AG04450 (cell line): Measurements from ENCODE around the gene ZNF709. TPM values are rescaled to one million over a fixed set of nuclear protein-coding genes. Genes with fewer than 3 reads are reported as not detected.
"Not testable (repeated sequence)": the region's sequence is repeated elsewhere in the genome, so short reads cannot be mapped to it uniquely, and the experiment has no call there.

Source experiments
- CTCF ChIA-PET: fragments of 300-600, 350-600 bp; formaldehyde crosslinking; extraction: SDS; loops from one replicate; lab custom pipeline; 2022; ENCODE audit warnings: antibody characterized with exemption, inconsistent platforms; lab: Charles Lee
- POLR2A ChIA-PET: fragments of 350-600 bp; formaldehyde crosslinking; extraction: SDS; loops from one replicate; lab custom pipeline; 2021; ENCODE audit warnings: antibody characterized with exemption, inconsistent platforms; lab: Yijun Ruan, JAX
- DNase-seq: peaks from one replicate; pipeline ENCODE4 v3.0.0-alpha.2; 2011; ENCODE audit warnings: low read depth, low spot score
- H3K27ac ChIP-seq: one replicate; pipeline ENCODE4 v1.5.1; 2012; ENCODE audit warnings: low read depth, low read length, control low read depth
- H3K27me3 ChIP-seq: one replicate; pipeline ENCODE4 v1.6.0; 2012; ENCODE audit warnings: low read length; ENCODE audit not compliant: control insufficient read depth, insufficient read depth
- H3K4me3 ChIP-seq: 2 replicates; pipeline ENCODE4 v1.5.1; 2011; ENCODE audit warnings: mild to moderate bottlenecking, low read depth, low read length, control low read depth
- H3K9me3 ChIP-seq: 2 replicates; pipeline ENCODE4 v1.5.1; 2012; ENCODE audit warnings: low read length; ENCODE audit not compliant: control insufficient read depth, insufficient read depth
- polyA plus RNA-seq: library from polyadenylated mRNA; depleted of rRNA; stranded (reverse); fragments of >200 nt; gene quantifications from 2 replicates; pipeline ENCODE4 v1.2.3, GENCODE V29; 2011
- TF ChIP-seq, protein P1 (sequence below): IDR thresholded peaks from 2 replicates; pipeline ENCODE4 v1.5.1; 2011; ENCODE audit warnings: low read depth, low read length, control low read depth, inconsistent platforms

ZNF709 gene
- polyA plus RNA-seq, 1 experiment, result 1.7 TPM

DNA sequence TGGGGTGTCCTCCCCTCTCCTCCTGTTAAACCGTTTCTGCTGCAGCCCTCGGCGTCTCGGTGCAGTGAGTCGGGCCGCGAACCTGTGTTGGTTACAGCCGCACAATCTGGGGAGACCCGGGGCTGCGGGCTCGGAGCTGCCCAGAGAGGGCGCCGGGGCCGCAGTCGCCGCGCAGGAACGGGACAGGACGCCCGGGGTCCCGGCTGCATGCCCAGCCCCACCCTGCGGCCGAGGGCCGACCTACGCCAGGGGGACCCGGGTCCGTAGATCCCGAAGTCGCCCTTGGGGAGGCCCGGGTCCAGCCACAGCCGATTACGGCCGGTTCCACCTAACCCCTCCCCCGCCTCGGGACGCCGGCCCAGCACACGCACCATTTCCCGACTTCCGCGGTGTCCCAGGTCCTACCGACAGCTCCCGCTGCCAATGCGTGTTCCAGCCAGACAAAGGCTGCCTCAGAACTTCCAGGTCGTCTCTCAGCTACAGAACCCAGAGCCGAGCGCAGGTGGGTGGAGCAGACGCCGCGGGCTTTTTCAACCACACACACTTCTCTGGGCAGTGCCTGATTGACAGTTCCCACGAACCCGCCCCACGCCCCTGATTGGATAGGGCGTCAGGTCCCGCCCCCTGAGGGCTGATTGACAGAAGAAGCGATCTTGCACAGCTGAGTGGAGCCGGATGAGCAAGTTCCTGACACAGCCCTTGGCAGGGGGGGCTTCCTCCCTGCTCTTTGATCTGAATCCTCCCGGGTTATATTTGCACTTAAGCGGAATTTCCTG is 43.9 kb downstream of the ZNF709 start, which contains the start of gene ZNF443:
Gene ZNF443 (minus strand): TSS at position 481 of the 776 bp plus-strand sequence. CDS start 107 bp downstream, at position 374.
- peak within 1 kb of the TSS; percentile 82 for H3K4me3 ChIP-seq
- peak; percentile 91 for DNase-seq
- no peaks in the 10 kb centered on the region for H3K27me3 ChIP-seq
- ChIA-PET CTCF (interaction anchor here (0.7 kb wide), 2 partner anchors 42 to 1266 kb away, joined by 3 to 5 read pairs; no protein-coding TSS in a partner anchor), POLR2A (interaction anchor here (0.5 to 1.2 kb wide), 5 partner anchors 75 to 1029 kb away, joined by 3 to 6 read pairs (median 4); partner anchors contain the start of genes ZNF136, ZNF442 and ZNF625)
- H3K27ac ChIP-seq, result no peak within 1 kb of the TSS
- peaks cover 2% of the 10 kb centered on the region; the same call in 1 of the 2 replicates for H3K9me3 ChIP-seq
- TF ChIP-seq, protein P1, sequence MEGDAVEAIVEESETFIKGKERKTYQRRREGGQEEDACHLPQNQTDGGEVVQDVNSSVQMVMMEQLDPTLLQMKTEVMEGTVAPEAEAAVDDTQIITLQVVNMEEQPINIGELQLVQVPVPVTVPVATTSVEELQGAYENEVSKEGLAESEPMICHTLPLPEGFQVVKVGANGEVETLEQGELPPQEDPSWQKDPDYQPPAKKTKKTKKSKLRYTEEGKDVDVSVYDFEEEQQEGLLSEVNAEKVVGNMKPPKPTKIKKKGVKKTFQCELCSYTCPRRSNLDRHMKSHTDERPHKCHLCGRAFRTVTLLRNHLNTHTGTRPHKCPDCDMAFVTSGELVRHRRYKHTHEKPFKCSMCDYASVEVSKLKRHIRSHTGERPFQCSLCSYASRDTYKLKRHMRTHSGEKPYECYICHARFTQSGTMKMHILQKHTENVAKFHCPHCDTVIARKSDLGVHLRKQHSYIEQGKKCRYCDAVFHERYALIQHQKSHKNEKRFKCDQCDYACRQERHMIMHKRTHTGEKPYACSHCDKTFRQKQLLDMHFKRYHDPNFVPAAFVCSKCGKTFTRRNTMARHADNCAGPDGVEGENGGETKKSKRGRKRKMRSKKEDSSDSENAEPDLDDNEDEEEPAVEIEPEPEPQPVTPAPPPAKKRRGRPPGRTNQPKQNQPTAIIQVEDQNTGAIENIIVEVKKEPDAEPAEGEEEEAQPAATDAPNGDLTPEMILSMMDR, result 0 out of 2 replicates have a peak, but pooled peaks have one; percentile 9

DNA sequence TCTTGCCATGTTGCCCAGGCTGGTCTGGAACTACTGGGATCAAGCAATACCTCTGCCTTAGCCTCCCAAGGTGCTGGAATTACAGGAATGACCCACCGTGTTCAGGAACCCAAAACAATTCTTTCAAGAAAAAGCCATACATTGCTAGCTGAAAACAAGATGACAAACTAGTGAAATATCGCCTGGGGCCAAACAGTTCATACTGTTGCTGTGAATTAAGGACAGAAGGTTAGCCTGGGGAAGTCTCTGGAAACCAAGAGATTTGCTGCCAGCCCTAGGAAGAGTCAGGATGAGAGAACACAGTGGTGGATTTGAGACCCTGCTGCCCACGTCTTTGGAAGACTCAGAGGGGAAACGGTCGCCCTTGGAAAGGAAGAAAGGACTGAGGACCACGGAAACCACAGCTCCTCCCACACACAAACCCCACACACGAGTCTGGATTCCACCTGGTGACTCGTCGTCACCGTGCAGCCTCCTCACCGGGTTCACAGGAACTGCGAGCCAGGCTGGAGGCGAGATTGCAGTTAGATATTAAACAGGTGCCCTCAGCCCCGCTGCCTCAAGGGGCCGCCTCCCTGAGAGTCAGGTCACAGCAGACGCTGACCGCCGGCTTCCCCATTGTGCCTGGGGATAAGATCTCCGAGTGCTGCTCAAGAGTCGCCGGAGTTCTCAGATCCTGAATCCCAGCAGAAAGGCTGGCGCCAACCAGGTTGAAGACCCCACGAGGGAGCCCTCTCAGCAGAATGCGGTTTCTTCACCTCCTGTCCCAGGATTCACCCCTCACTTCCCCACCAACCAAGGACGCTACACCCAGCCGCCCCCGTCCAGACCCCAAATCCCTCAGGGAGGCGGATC is 44.7 kb downstream of the ZNF709 start:
- CTCF ChIA-PET, H3K9me3 ChIP-seq, DNase-seq, H3K27me3 ChIP-seq, H3K27ac ChIP-seq: not testable (repeated sequence)
- POLR2A ChIA-PET, result interaction anchor here (0.6 to 1.2 kb wide), 3 partner anchors 74 to 1029 kb away, joined by 3 to 6 read pairs (median 3); partner anchors contain the start of genes ZNF136 and ZNF442
- peak overlapping the region; percentile 82 for H3K4me3 ChIP-seq

DNA sequence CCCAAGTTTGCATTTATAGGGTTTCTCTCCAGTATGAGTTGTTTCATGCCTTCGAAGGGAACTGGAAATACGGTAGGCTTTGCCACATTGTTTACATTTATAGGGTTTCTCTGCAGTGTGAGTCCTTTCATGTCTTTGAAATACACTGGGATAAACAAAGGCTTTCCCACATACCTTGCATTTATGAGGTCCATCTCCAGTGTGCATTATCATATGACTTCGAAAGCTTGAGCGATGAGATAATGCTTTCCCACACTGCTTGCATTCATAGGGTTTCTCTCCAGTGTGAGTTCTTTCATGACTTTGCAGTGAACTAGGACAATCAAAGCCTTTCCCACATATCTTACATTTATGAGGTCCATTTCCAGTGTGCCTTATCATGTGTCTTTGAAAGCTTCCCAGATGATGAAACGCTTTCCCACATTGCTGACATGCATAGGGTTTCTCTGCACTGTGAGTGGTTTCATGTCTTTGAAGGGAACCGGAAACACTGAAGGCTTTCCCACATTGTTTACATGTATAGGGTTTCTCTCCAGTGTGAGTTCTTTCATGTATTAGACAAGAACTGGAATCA is 53.8 kb downstream of the ZNF709 start:
- H3K27me3 ChIP-seq, H3K9me3 ChIP-seq, H3K4me3 ChIP-seq, CTCF ChIA-PET, H3K27ac ChIP-seq, DNase-seq, POLR2A ChIA-PET: not testable (repeated sequence)

DNA sequence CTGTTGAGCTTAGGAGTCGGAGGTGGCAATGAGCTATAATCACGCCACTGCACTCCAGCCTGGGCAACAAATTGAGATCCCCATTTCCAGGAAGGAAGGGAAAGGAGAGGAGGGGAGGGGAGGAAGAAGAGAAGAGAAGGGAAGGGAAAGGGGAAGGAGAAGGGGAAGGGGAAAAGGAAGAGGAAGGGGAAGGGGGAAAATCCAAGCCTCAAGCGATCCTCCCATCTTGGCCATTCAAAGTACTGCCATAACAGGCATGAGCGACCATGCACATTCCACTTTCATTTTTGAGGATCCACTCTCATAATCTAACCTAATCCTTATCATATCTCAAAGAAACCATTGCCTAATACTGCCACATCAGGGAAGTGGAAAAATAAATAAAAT is 58.7 kb downstream of the ZNF709 start:
- DNase-seq, result no peak
- ChIA-PET POLR2A (no interaction called here), CTCF (no interaction called here)
- no peaks in the 10 kb centered on the region for H3K27me3 ChIP-seq
- TF ChIP-seq, protein P1, result no peak
- H3K9me3 ChIP-seq, result peaks cover 11% of the 10 kb centered on the region
- no peak overlapping the region for H3K27ac ChIP-seq
- H3K4me3 ChIP-seq, result no peak overlapping the region

DNA sequence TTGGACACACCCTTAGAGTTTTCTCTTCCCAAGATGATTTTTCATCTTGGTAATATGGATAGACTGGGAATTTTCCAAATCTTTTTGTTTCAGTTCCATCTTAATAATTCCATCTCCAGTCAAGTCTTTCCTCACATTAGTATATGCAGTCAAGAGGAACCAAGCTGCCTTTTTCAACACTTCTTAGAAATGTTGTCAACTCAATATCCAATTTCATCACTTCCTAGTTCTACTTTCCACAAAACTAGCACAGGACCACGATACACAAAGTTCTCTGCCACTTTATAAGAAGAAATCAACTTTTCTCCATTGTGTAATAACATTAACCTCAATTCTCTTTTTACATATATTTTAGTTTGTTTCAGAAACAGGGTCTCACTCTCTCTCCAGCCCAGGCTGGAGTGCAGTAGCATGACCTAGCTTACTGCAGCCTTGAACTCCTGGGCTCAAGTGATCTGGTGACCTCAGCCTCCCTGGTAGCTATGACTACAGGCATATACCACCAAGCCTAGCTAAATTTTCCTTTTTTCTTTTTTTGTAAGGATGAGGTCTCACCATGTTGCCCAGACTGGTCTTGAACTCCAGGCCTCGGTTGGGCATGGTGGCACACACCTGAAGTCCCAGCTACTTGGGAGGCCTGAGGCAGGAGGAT is 59.3 kb downstream of the ZNF709 start:
- Histone ChIP-seq H3K27me3 (no peaks in the 10 kb centered on the region), H3K9me3 (peaks cover 11% of the 10 kb centered on the region), H3K27ac (no peak overlapping the region), H3K4me3 (no peak overlapping the region)
- TF ChIP-seq, protein P1, result no peak
- ChIA-PET CTCF (no interaction called here), POLR2A (no interaction called here)
- DNase-seq, result no peak

DNA sequence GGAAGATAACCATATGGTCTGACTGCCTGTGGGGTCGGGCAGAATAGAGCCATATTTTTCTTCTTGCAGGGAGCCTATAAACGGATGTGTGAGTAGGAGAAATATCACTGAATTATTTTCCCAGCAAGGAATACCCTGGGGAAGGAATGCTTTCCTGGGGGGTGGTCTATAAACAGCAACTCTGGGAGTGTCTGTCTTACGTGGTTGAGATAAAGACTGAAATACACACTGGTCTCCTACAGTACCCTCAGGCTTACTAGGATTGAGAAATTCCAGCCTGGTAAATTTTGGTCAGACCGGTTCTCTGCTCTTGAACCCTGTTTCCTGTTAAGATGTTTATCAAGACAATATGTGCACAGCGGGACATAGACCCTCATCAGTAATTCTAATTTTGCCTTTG is 67.3 kb downstream of the ZNF709 start:
- DNase-seq, H3K4me3 ChIP-seq, CTCF ChIA-PET, H3K27ac ChIP-seq, H3K27me3 ChIP-seq, POLR2A ChIA-PET: not testable (repeated sequence)
- H3K9me3 ChIP-seq, result peaks cover 11% of the 10 kb centered on the region
